HCT116 (cell line): ENCODE measurements around the gene MORN5.

Source experiments
- CEBPB ChIP-seq: IDR thresholded peaks from 2 replicates; pipeline ENCODE4 v1.6.1; 2012; ENCODE audit warnings: low read depth
- EGR1 ChIP-seq: IDR thresholded peaks from 2 replicates; pipeline ENCODE4 v1.6.1; 2012; ENCODE audit warnings: low read depth
- EZH2phosphoT487 ChIP-seq: fragments of 200-600 bp; IDR thresholded peaks from 2 replicates; pipeline ENCODE4 v1.6.1; 2018; ENCODE audit warnings: antibody characterized with exemption, borderline replicate concordance
- POLR2A ChIP-seq: IDR thresholded peaks from 2 replicates; pipeline ENCODE4 v1.7.0; 2011; ENCODE audit warnings: borderline replicate concordance; ENCODE audit not compliant: insufficient read depth, insufficient read length; ENCODE audit errors: extremely low read depth
- POLR2AphosphoS5 ChIP-seq: IDR thresholded peaks from 2 replicates; pipeline ENCODE4 v1.6.1; 2011; ENCODE audit warnings: mild to moderate bottlenecking, low read depth, low read length, moderate library complexity
- RAD21 ChIP-seq: IDR thresholded peaks from 2 replicates; pipeline ENCODE4 v1.6.1; 2012; ENCODE audit warnings: low read depth, mild to moderate bottlenecking
- YY1 ChIP-seq: IDR thresholded peaks from 2 replicates; pipeline ENCODE4 v1.6.1; 2011; ENCODE audit warnings: low read length, low read depth, moderate library complexity, mild to moderate bottlenecking; ENCODE audit not compliant: insufficient replicate concordance; ENCODE audit errors: extremely low read depth
- TF ChIP-seq, protein P1 (sequence below), 3 experiments: fragments of 200-600 bp in 1 of 3; sonication (generic) in 1 of 3; IDR thresholded peaks in 2 of 3; conservative IDR thresholded peaks in 1 of 3; 2 replicates each; pipeline ENCODE4 v1.5.1; 2012 to 2017; ENCODE audit warnings: low read depth in 2 of 3, low read length in 2 of 3, antibody characterized with exemption in 1 of 3, borderline replicate concordance in 1 of 3, control low read depth in 1 of 3, mild to moderate bottlenecking in 1 of 3, mixed read lengths in 1 of 3, mixed run types in 1 of 3, moderate library complexity in 1 of 3; ENCODE audit not compliant: insufficient read depth in 1 of 3
- TF ChIP-seq, protein P2 (sequence below): IDR thresholded peaks from 2 replicates; pipeline ENCODE4 v1.6.1; 2012; ENCODE audit warnings: low read depth

- TF ChIP-seq, protein P1, sequence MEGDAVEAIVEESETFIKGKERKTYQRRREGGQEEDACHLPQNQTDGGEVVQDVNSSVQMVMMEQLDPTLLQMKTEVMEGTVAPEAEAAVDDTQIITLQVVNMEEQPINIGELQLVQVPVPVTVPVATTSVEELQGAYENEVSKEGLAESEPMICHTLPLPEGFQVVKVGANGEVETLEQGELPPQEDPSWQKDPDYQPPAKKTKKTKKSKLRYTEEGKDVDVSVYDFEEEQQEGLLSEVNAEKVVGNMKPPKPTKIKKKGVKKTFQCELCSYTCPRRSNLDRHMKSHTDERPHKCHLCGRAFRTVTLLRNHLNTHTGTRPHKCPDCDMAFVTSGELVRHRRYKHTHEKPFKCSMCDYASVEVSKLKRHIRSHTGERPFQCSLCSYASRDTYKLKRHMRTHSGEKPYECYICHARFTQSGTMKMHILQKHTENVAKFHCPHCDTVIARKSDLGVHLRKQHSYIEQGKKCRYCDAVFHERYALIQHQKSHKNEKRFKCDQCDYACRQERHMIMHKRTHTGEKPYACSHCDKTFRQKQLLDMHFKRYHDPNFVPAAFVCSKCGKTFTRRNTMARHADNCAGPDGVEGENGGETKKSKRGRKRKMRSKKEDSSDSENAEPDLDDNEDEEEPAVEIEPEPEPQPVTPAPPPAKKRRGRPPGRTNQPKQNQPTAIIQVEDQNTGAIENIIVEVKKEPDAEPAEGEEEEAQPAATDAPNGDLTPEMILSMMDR (IDR thresholded peaks at IDR 0.05 in 2 of 3, conservative IDR thresholded peaks at IDR 0.05 in 1 of 3; ENCODE audit: borderline replicate concordance in 1 of 3, insufficient read depth in 1 of 3, low read depth in 2 of 3, low read length in 2 of 3) = no peak
- TF ChIP-seq YY1 = no peak
- TF ChIP-seq POLR2AphosphoS5 = no peak
- TF ChIP-seq CEBPB = no peak
- no peak for TF ChIP-seq RAD21
- TF ChIP-seq, protein P2, sequence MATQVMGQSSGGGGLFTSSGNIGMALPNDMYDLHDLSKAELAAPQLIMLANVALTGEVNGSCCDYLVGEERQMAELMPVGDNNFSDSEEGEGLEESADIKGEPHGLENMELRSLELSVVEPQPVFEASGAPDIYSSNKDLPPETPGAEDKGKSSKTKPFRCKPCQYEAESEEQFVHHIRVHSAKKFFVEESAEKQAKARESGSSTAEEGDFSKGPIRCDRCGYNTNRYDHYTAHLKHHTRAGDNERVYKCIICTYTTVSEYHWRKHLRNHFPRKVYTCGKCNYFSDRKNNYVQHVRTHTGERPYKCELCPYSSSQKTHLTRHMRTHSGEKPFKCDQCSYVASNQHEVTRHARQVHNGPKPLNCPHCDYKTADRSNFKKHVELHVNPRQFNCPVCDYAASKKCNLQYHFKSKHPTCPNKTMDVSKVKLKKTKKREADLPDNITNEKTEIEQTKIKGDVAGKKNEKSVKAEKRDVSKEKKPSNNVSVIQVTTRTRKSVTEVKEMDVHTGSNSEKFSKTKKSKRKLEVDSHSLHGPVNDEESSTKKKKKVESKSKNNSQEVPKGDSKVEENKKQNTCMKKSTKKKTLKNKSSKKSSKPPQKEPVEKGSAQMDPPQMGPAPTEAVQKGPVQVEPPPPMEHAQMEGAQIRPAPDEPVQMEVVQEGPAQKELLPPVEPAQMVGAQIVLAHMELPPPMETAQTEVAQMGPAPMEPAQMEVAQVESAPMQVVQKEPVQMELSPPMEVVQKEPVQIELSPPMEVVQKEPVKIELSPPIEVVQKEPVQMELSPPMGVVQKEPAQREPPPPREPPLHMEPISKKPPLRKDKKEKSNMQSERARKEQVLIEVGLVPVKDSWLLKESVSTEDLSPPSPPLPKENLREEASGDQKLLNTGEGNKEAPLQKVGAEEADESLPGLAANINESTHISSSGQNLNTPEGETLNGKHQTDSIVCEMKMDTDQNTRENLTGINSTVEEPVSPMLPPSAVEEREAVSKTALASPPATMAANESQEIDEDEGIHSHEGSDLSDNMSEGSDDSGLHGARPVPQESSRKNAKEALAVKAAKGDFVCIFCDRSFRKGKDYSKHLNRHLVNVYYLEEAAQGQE = no peak
- TF ChIP-seq EZH2phosphoT487 = no peak
- no peak for TF ChIP-seq EGR1
- no peak for TF ChIP-seq POLR2A
These were observed 60.4 kb downstream of the MORN5 start for GRCh38 chr9:122219856-122220672.
